Measurements from ENCODE around the gene MAN2C1.
A peak's percentile ranks its signal among the peaks of the same experiment; 100 is the strongest.
"Not testable (repeated sequence)": the region's sequence is repeated elsewhere in the genome, so short reads cannot be mapped to it uniquely, and the experiment has no call there.

Gene MAN2C1

GRCh38 chr15:75367913-75368688 is at the start of gene MAN2C1:
TSS of gene MAN2C1 (minus strand) at chr15:75368607. CDS start at chr15:75368583, 24 bp downstream.
- no peaks in the 10 kb centered on the region for H3K9me3 Mint-ChIP-seq
- no peaks in the 10 kb centered on the region for H3K27me3 Mint-ChIP-seq (ENCODE audit: low read depth)
- peak within 1 kb of the TSS; percentile 91 for H3K27ac Mint-ChIP-seq
- H3K4me1 Mint-ChIP-seq (ENCODE audit: low read depth): peaks cover 24% of the 10 kb centered on the region
- peaks cover 30% of the 10 kb centered on the region for H3K36me3 Mint-ChIP-seq (ENCODE audit: low read depth)
- H3K4me3 Mint-ChIP-seq: peak within 1 kb of the TSS; percentile 93

GRCh38 chr15:75416584-75416983 is 48.2 kb upstream of the MAN2C1 start:
- no peaks in the 10 kb centered on the region for H3K9me3 Mint-ChIP-seq
- H3K4me3 Mint-ChIP-seq: no peak overlapping the region
- no peaks in the 10 kb centered on the region for H3K27me3 Mint-ChIP-seq (ENCODE audit: low read depth)
- H3K27ac Mint-ChIP-seq: peak overlapping the region; percentile 36
- H3K36me3 Mint-ChIP-seq (ENCODE audit: low read depth): peaks cover 29% of the 10 kb centered on the region
- peaks cover 15% of the 10 kb centered on the region for H3K4me1 Mint-ChIP-seq (ENCODE audit: low read depth)

- Mint-ChIP-seq H3K4me1 (ENCODE audit: low read depth) (peaks cover 9% of the 10 kb centered on the region), H3K36me3 (ENCODE audit: low read depth) (peaks cover 59% of the 10 kb centered on the region), H3K9me3 (no peaks in the 10 kb centered on the region), H3K4me3 (no peak overlapping the region), H3K27ac (peak overlapping the region; percentile 38), H3K27me3 (ENCODE audit: low read depth) (no peaks in the 10 kb centered on the region)
Observed at GRCh38 chr15:75410196-75410595, 41.8 kb upstream of the MAN2C1 start.

GRCh38 chr15:75407083-75407482 is 38.7 kb upstream of the MAN2C1 start:
- no peaks in the 10 kb centered on the region for H3K27me3 Mint-ChIP-seq (ENCODE audit: low read depth)
- peaks cover 48% of the 10 kb centered on the region for H3K36me3 Mint-ChIP-seq (ENCODE audit: low read depth)
- no peaks in the 10 kb centered on the region for H3K9me3 Mint-ChIP-seq
- H3K27ac Mint-ChIP-seq: no peak overlapping the region
- H3K4me3 Mint-ChIP-seq: no peak overlapping the region
- H3K4me1 Mint-ChIP-seq (ENCODE audit: low read depth): peaks cover 3% of the 10 kb centered on the region

- no peaks in the 10 kb centered on the region for H3K9me3 Mint-ChIP-seq
- H3K27me3 Mint-ChIP-seq (ENCODE audit: low read depth): no peaks in the 10 kb centered on the region
- no peak overlapping the region for H3K4me3 Mint-ChIP-seq
- H3K4me1 Mint-ChIP-seq (ENCODE audit: low read depth): peaks cover 5% of the 10 kb centered on the region
- peaks cover 37% of the 10 kb centered on the region for H3K36me3 Mint-ChIP-seq (ENCODE audit: low read depth)
- H3K27ac Mint-ChIP-seq: no peak overlapping the region
Observed at GRCh38 chr15:75403892-75404291, 35.5 kb upstream of the MAN2C1 start.

GRCh38 chr15:75397494-75397893 is 29.1 kb upstream of the MAN2C1 start:
- no peaks in the 10 kb centered on the region for H3K9me3 Mint-ChIP-seq
- no peak overlapping the region for H3K27ac Mint-ChIP-seq
- peaks cover 12% of the 10 kb centered on the region for H3K4me1 Mint-ChIP-seq (ENCODE audit: low read depth)
- H3K36me3 Mint-ChIP-seq (ENCODE audit: low read depth): peaks cover 36% of the 10 kb centered on the region
- H3K4me3 Mint-ChIP-seq: no peak overlapping the region
- H3K27me3 Mint-ChIP-seq (ENCODE audit: low read depth): no peaks in the 10 kb centered on the region

GRCh38 chr15:75389791-75390382 is 21.5 kb upstream of the MAN2C1 start:
- Mint-ChIP-seq H3K4me3 (no peak overlapping the region), H3K36me3 (ENCODE audit: low read depth) (peaks cover 41% of the 10 kb centered on the region), H3K9me3 (no peaks in the 10 kb centered on the region), H3K4me1 (ENCODE audit: low read depth) (peaks cover 9% of the 10 kb centered on the region), H3K27me3 (ENCODE audit: low read depth) (no peaks in the 10 kb centered on the region), H3K27ac (no peak overlapping the region)

GRCh38 chr15:75383986-75384385 is 15.6 kb upstream of the MAN2C1 start:
- H3K4me3 Mint-ChIP-seq; H3K27ac Mint-ChIP-seq; H3K4me1 Mint-ChIP-seq (ENCODE audit: low read depth); H3K9me3 Mint-ChIP-seq; H3K27me3 Mint-ChIP-seq (ENCODE audit: low read depth): not testable (repeated sequence)
- H3K36me3 Mint-ChIP-seq (ENCODE audit: low read depth): peaks cover 42% of the 10 kb centered on the region

GRCh38 chr15:75380773-75381172 is 12.4 kb upstream of the MAN2C1 start:
- Mint-ChIP-seq H3K27ac (no peak overlapping the region), H3K9me3 (no peaks in the 10 kb centered on the region), H3K4me1 (ENCODE audit: low read depth) (peaks cover 4% of the 10 kb centered on the region), H3K27me3 (ENCODE audit: low read depth) (no peaks in the 10 kb centered on the region), H3K4me3 (no peak overlapping the region), H3K36me3 (ENCODE audit: low read depth) (peaks cover 34% of the 10 kb centered on the region)

- H3K27ac Mint-ChIP-seq: no peak overlapping the region
- no peaks in the 10 kb centered on the region for H3K27me3 Mint-ChIP-seq (ENCODE audit: low read depth)
- H3K9me3 Mint-ChIP-seq: no peaks in the 10 kb centered on the region
- H3K4me3 Mint-ChIP-seq: no peak overlapping the region
- H3K36me3 Mint-ChIP-seq (ENCODE audit: low read depth): peaks cover 40% of the 10 kb centered on the region
- peaks cover 22% of the 10 kb centered on the region for H3K4me1 Mint-ChIP-seq (ENCODE audit: low read depth)
Observed at GRCh38 chr15:75371901-75372688, 3.7 kb upstream of the MAN2C1 start.

GRCh38 chr15:75371486-75371885 is 3.1 kb upstream of the MAN2C1 start:
- Mint-ChIP-seq H3K4me3 (no peak overlapping the region), H3K27ac (no peak overlapping the region), H3K27me3 (ENCODE audit: low read depth) (no peaks in the 10 kb centered on the region), H3K36me3 (ENCODE audit: low read depth) (peaks cover 38% of the 10 kb centered on the region), H3K9me3 (no peaks in the 10 kb centered on the region), H3K4me1 (ENCODE audit: low read depth) (peaks cover 25% of the 10 kb centered on the region)

- no peak overlapping the region for H3K27ac Mint-ChIP-seq
- no peaks in the 10 kb centered on the region for H3K27me3 Mint-ChIP-seq (ENCODE audit: low read depth)
- peaks cover 24% of the 10 kb centered on the region for H3K4me1 Mint-ChIP-seq (ENCODE audit: low read depth)
- H3K9me3 Mint-ChIP-seq: no peaks in the 10 kb centered on the region
- peak overlapping the region; percentile 93 for H3K4me3 Mint-ChIP-seq
- peaks cover 32% of the 10 kb centered on the region for H3K36me3 Mint-ChIP-seq (ENCODE audit: low read depth)
Observed at GRCh38 chr15:75369897-75370581, 1.6 kb upstream of the MAN2C1 start.

GRCh38 chr15:75368689-75369239 is 357 bp upstream of the MAN2C1 start:
- Mint-ChIP-seq H3K4me3 (peak overlapping the region; percentile 93), H3K27me3 (ENCODE audit: low read depth) (no peaks in the 10 kb centered on the region), H3K4me1 (ENCODE audit: low read depth) (peaks cover 24% of the 10 kb centered on the region)

GRCh38 chr15:75367406-75367912 is 948 bp downstream of the MAN2C1 start:
- no peaks in the 10 kb centered on the region for H3K27me3 Mint-ChIP-seq (ENCODE audit: low read depth)
- H3K27ac Mint-ChIP-seq: peak overlapping the region; percentile 69
- peaks cover 24% of the 10 kb centered on the region for H3K4me1 Mint-ChIP-seq (ENCODE audit: low read depth)
- peaks cover 25% of the 10 kb centered on the region for H3K36me3 Mint-ChIP-seq (ENCODE audit: low read depth)
- H3K4me3 Mint-ChIP-seq: peak overlapping the region; percentile 65
- H3K9me3 Mint-ChIP-seq: no peaks in the 10 kb centered on the region

More at GRCh38 chr15:75368689-75369239, 357 bp upstream of the MAN2C1 start:
- Mint-ChIP-seq H3K36me3 (ENCODE audit: low read depth) (peaks cover 30% of the 10 kb centered on the region), H3K27ac (peak overlapping the region; percentile 91), H3K9me3 (no peaks in the 10 kb centered on the region)

Data from T-helper 1 cell treated with Interleukin-12 subunit alpha and Interleukin-12 subunit beta and Interleukin-4 antibody, amounts not matched to agents 30 μg/mL and 1 μg/mL, for 36 hours (primary cell).